ENCODE results near the gene RAB44.
"Not testable (repeated sequence)": the region's sequence is repeated elsewhere in the genome, so short reads cannot be mapped to it uniquely, and the experiment has no call there.

RAB44 gene

GRCh38 chr6:36686668-36687513 is 10.7 kb upstream of the RAB44 start:
- FAIRE-seq, result no peak

GRCh38 chr6:36688063-36688738 is 9.4 kb upstream of the RAB44 start:
- no peak for FAIRE-seq

GRCh38 chr6:36688739-36689075 is 8.9 kb upstream of the RAB44 start:
- FAIRE-seq, result no peak

- FAIRE-seq, result no peak
Measured at GRCh38 chr6:36691011-36691410, 6.6 kb upstream of the RAB44 start.

- FAIRE-seq, result no peak
Measured at GRCh38 chr6:36691612-36692011, 6.0 kb upstream of the RAB44 start.

- no peak for FAIRE-seq
Measured at GRCh38 chr6:36692220-36692619, 5.4 kb upstream of the RAB44 start.

- FAIRE-seq, result no peak
Measured at GRCh38 chr6:36692861-36693702, 4.5 kb upstream of the RAB44 start.

- FAIRE-seq, result no peak
Measured at GRCh38 chr6:36694616-36695015, 3.0 kb upstream of the RAB44 start.

- FAIRE-seq, result no peak
Measured at GRCh38 chr6:36695414-36695813, 2.2 kb upstream of the RAB44 start.

GRCh38 chr6:36698196-36698595 is 570 bp downstream of the RAB44 start:
- FAIRE-seq, result no peak

GRCh38 chr6:36698871-36699271 is 1.2 kb downstream of the RAB44 start:
- no peak for FAIRE-seq

- FAIRE-seq, result no peak
Measured at GRCh38 chr6:36699348-36699747, 1.7 kb downstream of the RAB44 start.

- FAIRE-seq, result no peak
Measured at GRCh38 chr6:36700071-36700812, 2.6 kb downstream of the RAB44 start.

GRCh38 chr6:36700831-36701230 is 3.2 kb downstream of the RAB44 start:
- FAIRE-seq, result no peak

- FAIRE-seq, result no peak
Measured at GRCh38 chr6:36701401-36701991, 3.9 kb downstream of the RAB44 start.

- no peak for FAIRE-seq
Measured at GRCh38 chr6:36702656-36703055, 5.0 kb downstream of the RAB44 start.

GRCh38 chr6:36703081-36703606 is 5.5 kb downstream of the RAB44 start:
- FAIRE-seq, result no peak

GRCh38 chr6:36703982-36704381 is 6.4 kb downstream of the RAB44 start:
- no peak for FAIRE-seq

GRCh38 chr6:36704961-36705577 is 7.4 kb downstream of the RAB44 start:
- FAIRE-seq, result not testable (repeated sequence)

- FAIRE-seq, result no peak
Measured at GRCh38 chr6:36706339-36706738, 8.7 kb downstream of the RAB44 start.

- no peak for FAIRE-seq
Measured at GRCh38 chr6:36712816-36713215, 15.2 kb downstream of the RAB44 start.

GRCh38 chr6:36713846-36714245 is 16.2 kb downstream of the RAB44 start:
- no peak for FAIRE-seq

Data from TTC549 (cell line).